Sigmoid colon (tissue), 7 donors: ENCODE data around the gene DBNDD1. TPM values are rescaled to one million over a fixed set of nuclear protein-coding genes. Genes with fewer than 3 reads are reported as not detected.

ENCODE experiments used
- DNase-seq: peaks from one replicate; pipeline ENCODE4 v3.0.0-alpha.2; 2019
- H3K27ac ChIP-seq, 4 donors: fragments of 200-600 bp; sonication (generic); one replicate each; pipeline ENCODE4 v1.5.1; 2016 to 2019; ENCODE audit warnings: mild to moderate bottlenecking in 1 of 4
- H3K27me3 ChIP-seq, 3 donors: fragments of 200-600 bp; sonication (generic); one replicate each; pipeline ENCODE4 v1.5.1; 2019; ENCODE audit warnings: mild to moderate bottlenecking in 1 of 3
- H3K36me3 ChIP-seq, 4 donors: fragments of 200-600 bp; sonication (generic); one replicate each; pipeline ENCODE4 v1.5.1; 2016 to 2019
- H3K4me1 ChIP-seq, 4 donors: fragments of 200-600 bp; sonication (generic); one replicate each; pipeline ENCODE4 v1.5.1; 2017 to 2019
- H3K4me3 ChIP-seq, 4 donors: fragments of 200-600 bp; sonication (generic); one replicate each; pipeline ENCODE4 v1.5.1; 2017 to 2019; ENCODE audit warnings: mild to moderate bottlenecking in 2 of 4, moderate library complexity in 1 of 4
- H3K9me3 ChIP-seq, 4 donors: fragments of 200-600 bp in 3 of 4; sonication (generic) in 3 of 4; one replicate each; pipeline versions ENCODE4 v1.5.1 to v1.6.1; 2013 to 2019
- CTCF ChIP-seq, 4 experiments: fragments of 450-650 bp in 3 of 4; fragments of 200-600 bp in 1 of 4; IDR thresholded peaks; one replicate each; pipeline ENCODE4 v1.5.1; 2016 to 2019; ENCODE audit warnings: antibody characterized with exemption in 4 of 4, mild to moderate bottlenecking in 3 of 4, moderate library complexity in 2 of 4
- EP300 ChIP-seq, 4 donors: sonication (generic); formaldehyde crosslinking; IDR thresholded peaks; one replicate each; pipeline ENCODE4 v1.6.1; 2017; ENCODE audit warnings: antibody characterized with exemption in 4 of 4
- POLR2A ChIP-seq, 2 donors: fragments of 450-650 bp; IDR thresholded peaks; one replicate each; pipeline ENCODE4 v1.6.1; 2016; ENCODE audit warnings: antibody characterized with exemption in 2 of 2, mild to moderate bottlenecking in 2 of 2, moderate library complexity in 2 of 2
- POLR2AphosphoS5 ChIP-seq, 4 donors: sonication (generic); formaldehyde crosslinking; IDR thresholded peaks; one replicate each; pipeline ENCODE4 v1.6.1; 2017; ENCODE audit warnings: antibody characterized with exemption in 4 of 4
- WGBS, 2 donors: extraction: QIAGEN DNeasy Blood & Tissue Kit; methylation state at CpG; one replicate each; pipeline ENCODE4 v1.1.7; 2013; 5-methylcytosine and 5-hydroxymethylcytosine counted together
- intact Hi-C: fragments of 100-400 bp; cut with DNase I; formaldehyde crosslinking; loops from one replicate; pipeline ENCODE4 v1.15.1; 2023
- polyA plus RNA-seq, 3 donors: library from polyadenylated mRNA; stranded (reverse); fragments of 200-250 nt; gene quantifications; one replicate each; pipeline ENCODE4 v1.2.3, GENCODE V29; 2013
- total RNA-seq, 4 donors: library from RNA; depleted of rRNA; stranded (reverse); fragments of >200 nt; gene quantifications; one replicate each; pipeline ENCODE4 v1.1.0, GENCODE V29; 2016
- donor health status: healthy with polysubstance abuse.
- donor health status: Bipolar disorder and iron deficiency.
- donor health status: healthy.

DBNDD1 gene
- total and polyA plus RNA-seq, 7 donors: 1.4 to 5.0 (median 3.3) TPM; not detected in 1

- Histone ChIP-seq H3K27ac (no peak overlapping the region), H3K4me1 (peaks cover 0 to 17% (median 13%) of the 10 kb centered on the region in 4 donors), H3K36me3 (peaks cover 10 to 20% (median 11%) of the 10 kb centered on the region in 4 donors), H3K9me3 (no peaks in the 10 kb centered on the region), H3K27me3 (peaks cover 0 to 23% (median 20%) of the 10 kb centered on the region in 3 donors), H3K4me3 (no peak overlapping the region)
- WGBS, 2 donors: 84 to 94% methylated on average over 20 of the region's 20 CpGs
- TF ChIP-seq POLR2A (IDR thresholded peaks at IDR 0.05): no peak
- TF ChIP-seq POLR2AphosphoS5 (IDR thresholded peaks at IDR 0.05): no peak
- no peak for TF ChIP-seq EP300 (IDR thresholded peaks at IDR 0.05)
- TF ChIP-seq CTCF (IDR thresholded peaks at IDR 0.05): no peak
- intact Hi-C loops: no loop called here
- DNase-seq: no peak
These were observed 24.3 kb upstream of the DBNDD1 start for GRCh38 chr16:90043526-90043925.

GRCh38 chr16:90042946-90043514 lies 23.8 kb upstream of the DBNDD1 start:
- TF ChIP-seq CTCF (IDR thresholded peaks at IDR 0.05) (no peak), EP300 (IDR thresholded peaks at IDR 0.05) (no peak), POLR2AphosphoS5 (IDR thresholded peaks at IDR 0.05) (no peak), POLR2A (IDR thresholded peaks at IDR 0.05) (no peak)
- no peak for DNase-seq
- peaks cover 0 to 18% (median 16%) of the 10 kb centered on the region in 3 donors for H3K27me3 ChIP-seq
- WGBS, 2 donors: 87 to 91% methylated on average over 19 of the region's 19 CpGs
- no peak overlapping the region for H3K4me3 ChIP-seq
- no peaks in the 10 kb centered on the region for H3K9me3 ChIP-seq
- no peak overlapping the region for H3K27ac ChIP-seq
- peaks cover 10 to 25% (median 11%) of the 10 kb centered on the region in 4 donors for H3K36me3 ChIP-seq
- peaks cover 0 to 15% (median 13%) of the 10 kb centered on the region in 4 donors for H3K4me1 ChIP-seq
- intact Hi-C loops: no loop called here

- 89 to 95% methylated on average over 16 of the region's 16 CpGs for WGBS, 2 donors
- no peak for TF ChIP-seq CTCF (IDR thresholded peaks at IDR 0.05)
- no peak for TF ChIP-seq POLR2A (IDR thresholded peaks at IDR 0.05)
- no peak for TF ChIP-seq EP300 (IDR thresholded peaks at IDR 0.05)
- TF ChIP-seq POLR2AphosphoS5 (IDR thresholded peaks at IDR 0.05): no peak
- Histone ChIP-seq H3K27me3 (peaks cover 0 to 10% (median 8%) of the 10 kb centered on the region in 3 donors), H3K4me1 (peaks cover 0 to 7% (median 6%) of the 10 kb centered on the region in 4 donors), H3K9me3 (no peaks in the 10 kb centered on the region), H3K4me3 (no peak overlapping the region), H3K36me3 (peaks cover 12 to 35% (median 20%) of the 10 kb centered on the region in 4 donors), H3K27ac (no peak overlapping the region)
- DNase-seq: no peak
- intact Hi-C loops: no loop called here
These were observed 22.7 kb upstream of the DBNDD1 start for GRCh38 chr16:90041896-90042473.

- TF ChIP-seq CTCF (IDR thresholded peaks at IDR 0.05) (no peak), EP300 (IDR thresholded peaks at IDR 0.05) (no peak), POLR2A (IDR thresholded peaks at IDR 0.05) (no peak), POLR2AphosphoS5 (IDR thresholded peaks at IDR 0.05) (no peak)
- no peak overlapping the region for H3K4me3 ChIP-seq
- no peaks in the 10 kb centered on the region for H3K27me3 ChIP-seq
- DNase-seq: no peak
- no peaks in the 10 kb centered on the region for H3K9me3 ChIP-seq
- WGBS, 2 donors: 84 to 89% methylated on average over 29 of the region's 29 CpGs
- H3K27ac ChIP-seq: no peak overlapping the region
- peaks cover 18 to 51% (median 25%) of the 10 kb centered on the region in 4 donors for H3K36me3 ChIP-seq
- intact Hi-C loops: no loop called here
- no peaks in the 10 kb centered on the region for H3K4me1 ChIP-seq
These were observed 21.1 kb upstream of the DBNDD1 start for GRCh38 chr16:90040152-90041023.
